Activated T-cell treated with anti-CD3 and anti-CD28 coated beads for 24 hours (primary cell): ENCODE data around the gene PPP1R1B.

Experiments used
- DNase-seq: peaks from one replicate; pipeline ENCODE4 v3.0.0-alpha.2; 2020; ENCODE audit warnings: low read depth

The PPP1R1B gene

GRCh38 chr17:39600288-39600996 lies 26.3 kb upstream of the PPP1R1B start:
- no peak for DNase-seq

- no peak for DNase-seq
Measured at GRCh38 chr17:39600997-39601597, 25.7 kb upstream of the PPP1R1B start.

GRCh38 chr17:39601758-39602532 lies 24.8 kb upstream of the PPP1R1B start:
- DNase-seq: no peak

DNA sequence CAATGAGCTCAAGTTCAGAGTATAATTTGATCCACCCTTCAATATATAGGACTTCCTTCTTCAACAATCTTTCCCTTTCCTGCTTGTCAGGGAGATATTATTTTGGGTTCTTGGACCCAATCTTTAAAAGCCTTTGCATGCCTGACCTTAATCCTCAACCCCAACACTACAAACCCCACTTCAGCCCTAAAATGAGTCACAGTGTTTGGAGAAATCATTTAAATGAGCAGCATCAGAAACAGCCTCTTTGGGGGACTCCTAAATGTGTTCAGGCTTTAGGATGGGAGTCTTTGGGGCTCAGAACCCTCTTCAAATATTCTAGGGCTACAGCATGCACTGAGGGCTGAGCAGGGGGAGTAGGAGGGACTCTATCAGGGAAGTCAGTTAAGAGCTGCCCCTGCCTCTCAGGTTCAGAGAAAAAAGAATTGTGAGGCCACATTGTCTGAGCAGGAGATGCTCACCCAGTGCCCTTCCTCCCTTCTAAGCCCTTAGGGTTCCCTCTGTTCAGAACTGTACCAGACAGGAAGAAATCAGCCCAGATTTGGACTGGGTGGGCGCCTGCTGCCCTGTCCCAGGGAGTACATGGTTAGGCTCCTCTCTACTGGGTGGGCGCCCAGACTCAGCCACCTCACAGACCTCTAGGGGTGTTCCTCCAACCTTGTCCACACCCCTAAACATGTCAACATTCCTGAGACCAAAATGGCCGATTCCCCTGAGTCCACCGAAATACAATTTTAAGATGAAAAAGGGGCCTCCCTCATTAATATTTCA lies 24.0 kb upstream of the PPP1R1B start:
- no peak for DNase-seq

GRCh38 chr17:39603304-39604016 lies 23.3 kb upstream of the PPP1R1B start:
- DNase-seq: no peak

DNA sequence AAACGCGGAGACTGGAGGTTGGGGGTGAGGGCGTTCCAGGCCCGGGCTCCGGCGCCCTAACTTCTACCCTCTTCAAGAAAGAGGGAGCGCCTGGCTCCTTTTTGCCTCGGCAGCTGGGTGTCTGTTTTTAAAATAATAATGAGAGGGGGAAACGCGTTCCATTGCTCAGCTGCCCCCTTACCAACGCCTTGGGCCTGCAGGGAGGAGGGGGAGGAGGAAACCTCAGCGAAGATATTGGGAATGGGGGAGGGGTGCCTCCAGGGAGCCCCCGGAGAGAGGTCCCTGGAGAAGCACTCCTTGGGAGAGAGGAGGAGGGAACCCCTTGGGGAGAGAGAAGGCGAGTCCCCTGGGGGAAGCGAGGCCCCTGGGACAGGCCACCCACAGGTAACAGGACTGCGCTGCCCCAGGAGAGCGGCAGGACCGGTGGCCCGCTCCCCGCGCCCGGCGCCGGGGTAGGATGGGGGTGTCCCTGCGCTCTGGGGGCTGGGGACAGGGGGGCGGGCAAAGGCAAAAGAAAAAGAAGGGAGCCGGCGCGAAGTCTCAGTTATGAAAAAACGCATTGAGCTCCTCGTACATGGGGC lies 21.8 kb upstream of the PPP1R1B start:
- no peak for DNase-seq

GRCh38 chr17:39605492-39606433 lies 21.0 kb upstream of the PPP1R1B start:
- DNase-seq: no peak

DNA sequence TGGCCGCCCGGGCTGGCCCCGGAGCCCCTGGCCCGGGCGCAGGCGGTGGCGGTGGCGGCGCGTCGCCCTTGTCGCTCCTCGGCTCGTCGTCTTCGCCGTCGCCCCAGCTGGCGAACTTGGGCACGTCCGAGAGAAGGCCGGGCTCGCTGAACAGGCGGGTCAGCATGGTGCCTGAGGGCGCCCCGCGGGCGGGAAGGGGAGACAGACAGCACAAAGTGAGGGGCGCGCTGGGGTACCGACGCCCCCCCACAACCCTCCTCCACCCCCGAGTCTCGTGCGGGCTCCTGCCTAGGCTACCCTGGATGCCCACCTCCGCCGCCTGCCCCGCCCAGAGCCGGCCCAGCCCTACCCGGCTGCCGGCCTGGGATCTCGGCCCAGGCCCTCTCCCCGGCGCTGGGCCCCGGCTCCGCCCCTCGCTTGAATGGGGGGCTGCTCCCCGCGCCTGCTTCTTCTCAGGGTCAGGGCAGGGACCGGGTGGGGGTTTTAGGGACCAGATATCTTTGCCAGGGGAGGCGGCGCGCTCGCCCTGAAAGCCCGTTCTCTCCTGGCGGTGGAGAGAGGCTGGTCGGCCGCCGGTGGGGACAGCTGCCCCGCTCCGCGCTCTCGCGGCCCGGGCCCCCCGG lies 20.2 kb upstream of the PPP1R1B start:
- DNase-seq: no peak

DNA sequence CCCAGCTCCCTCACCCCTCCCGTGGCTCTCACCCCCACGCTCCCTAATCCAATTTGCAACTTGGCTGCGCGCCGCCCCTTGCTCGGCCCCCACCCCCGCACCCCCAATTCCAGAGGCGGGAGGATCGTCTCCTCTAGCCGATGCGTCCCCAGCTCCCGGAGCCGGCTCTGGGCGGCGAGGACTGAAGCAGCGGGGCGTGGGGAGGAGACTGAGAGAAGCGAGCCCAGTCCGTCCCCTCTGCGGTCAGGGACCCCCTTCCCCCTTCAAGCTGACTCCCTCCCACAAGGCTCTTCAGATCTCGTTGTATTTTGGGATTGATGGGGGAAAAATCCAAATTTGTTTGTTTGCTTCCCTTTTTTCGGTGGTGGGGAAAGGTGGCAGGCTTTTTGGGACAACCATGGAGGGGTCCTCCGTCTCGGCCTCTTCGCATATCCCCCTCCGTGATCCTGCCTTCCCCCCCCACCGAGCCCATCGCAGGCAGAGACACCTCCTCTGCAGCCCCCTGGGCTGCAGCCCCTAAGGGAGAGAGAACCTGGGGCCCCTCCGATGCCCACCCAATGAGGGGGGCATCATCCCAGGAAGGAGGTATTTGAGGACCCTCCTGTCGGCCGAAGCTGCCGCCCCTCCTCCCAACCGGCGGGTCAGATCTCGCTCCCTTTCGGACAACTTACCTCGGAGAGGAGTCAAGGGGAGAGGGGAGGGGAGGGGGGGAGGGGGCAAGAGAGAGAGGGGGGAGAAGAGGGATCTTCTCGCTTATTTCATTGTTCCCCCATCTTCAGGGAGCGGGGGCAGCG lies 19.5 kb upstream of the PPP1R1B start:
- DNase-seq: no peak

- DNase-seq: no peak
Measured at GRCh38 chr17:39607851-39608130, 19.0 kb upstream of the PPP1R1B start, which contains the start of gene NEUROD2. Gene NEUROD2, minus strand, starts transcription at chr17:39607920. Its CDS starts 1,321 bp downstream, at chr17:39606599.

DNA sequence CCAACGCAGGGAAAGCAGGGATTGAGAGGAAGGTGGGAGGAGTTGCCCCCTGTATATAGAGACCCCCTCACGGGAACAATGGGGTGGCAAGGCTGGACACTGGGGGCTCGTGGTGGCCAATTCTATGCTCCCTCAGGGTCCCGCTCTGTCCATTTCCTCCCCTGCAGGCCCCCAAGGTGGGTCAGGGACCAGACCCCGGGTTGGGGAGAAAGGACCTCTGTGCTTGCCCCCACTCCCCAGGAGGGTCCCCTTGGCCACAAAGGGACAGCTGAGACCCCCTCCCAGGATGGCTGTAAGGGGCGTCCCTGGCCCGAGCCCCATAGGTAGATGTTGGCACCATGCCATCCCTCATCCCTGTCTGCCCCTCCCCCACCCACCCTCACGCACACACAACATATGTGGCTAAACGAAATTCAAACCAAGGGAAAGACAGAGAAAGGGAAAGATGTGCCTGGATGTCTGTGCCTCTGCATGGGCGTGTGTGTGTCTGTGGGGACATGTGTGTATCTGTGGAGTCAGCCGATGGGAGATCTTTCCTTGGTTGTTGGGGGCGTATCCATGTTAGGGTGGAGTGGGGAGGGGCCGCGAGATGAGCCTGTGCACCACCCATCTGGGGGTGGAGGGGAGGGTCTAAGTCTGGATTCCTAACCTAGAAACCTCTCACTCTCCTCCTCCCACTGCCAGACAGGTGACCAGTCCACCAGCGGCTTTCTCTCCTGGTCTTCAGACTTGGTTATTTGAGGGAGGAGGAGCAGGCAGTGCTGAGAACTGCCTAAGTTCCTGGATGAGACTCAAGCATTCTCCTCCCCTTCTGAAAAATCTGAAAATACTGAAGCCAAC lies 18.4 kb upstream of the PPP1R1B start:
- DNase-seq: no peak

GRCh38 chr17:39609416-39610025 lies 17.2 kb upstream of the PPP1R1B start:
- no peak for DNase-seq

GRCh38 chr17:39611401-39612112 lies 15.2 kb upstream of the PPP1R1B start:
- DNase-seq: no peak

DNA sequence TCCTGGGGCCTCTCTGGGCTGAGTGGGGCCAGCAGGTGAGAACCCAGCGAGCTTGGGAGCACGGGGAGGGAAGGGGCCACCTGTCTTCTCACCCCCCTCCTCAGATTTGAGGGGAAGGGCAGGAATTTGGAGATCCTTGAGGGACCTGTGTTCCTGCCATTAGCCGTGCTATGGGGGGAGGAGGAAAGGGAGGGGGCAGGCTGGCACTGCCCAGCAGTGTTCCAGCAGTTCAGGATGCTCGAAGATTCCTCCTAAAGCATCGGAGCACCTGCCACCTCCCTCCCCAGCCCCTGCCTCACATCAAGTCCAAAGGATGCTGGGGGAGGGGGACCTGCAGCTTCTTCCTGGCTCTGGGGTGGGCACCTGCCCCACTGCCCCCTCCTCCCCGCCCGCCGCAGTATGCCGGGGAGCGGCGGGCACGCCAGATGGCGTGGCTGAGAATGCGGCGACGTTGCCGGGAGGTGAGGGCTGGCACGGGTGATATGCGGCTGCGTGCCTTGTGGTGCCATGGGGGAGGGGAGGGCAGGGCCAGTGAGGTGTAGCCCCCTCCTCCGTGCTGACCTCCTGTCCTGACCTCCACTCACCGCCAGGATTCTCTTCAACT lies 14.4 kb upstream of the PPP1R1B start:
- DNase-seq: no peak

DNA sequence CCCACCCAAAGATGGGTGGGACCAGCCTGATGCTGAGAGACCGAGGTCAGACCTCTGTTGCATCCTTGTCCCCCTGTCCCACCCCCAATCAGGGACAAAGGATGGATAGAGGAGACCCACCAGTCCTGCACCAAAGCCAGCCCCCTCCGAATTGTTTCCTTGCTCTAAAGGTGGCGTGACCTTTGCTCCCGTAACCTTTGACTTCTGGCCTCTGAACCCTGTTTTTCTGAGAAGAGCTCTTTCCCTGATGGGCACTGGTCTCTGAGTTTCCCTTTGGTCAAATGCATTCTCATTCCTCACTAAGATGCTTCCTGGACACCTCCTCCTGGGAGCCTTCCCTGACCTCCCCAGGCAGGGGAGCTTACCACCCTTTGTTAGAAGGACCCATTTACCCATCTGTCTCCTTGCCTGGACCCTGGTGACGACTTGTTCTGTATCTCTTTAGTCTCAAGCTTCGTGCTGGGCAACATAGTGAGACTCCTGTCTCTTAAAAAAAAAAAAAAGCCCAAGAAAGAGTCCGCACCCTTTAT lies 13.8 kb upstream of the PPP1R1B start:
- DNase-seq: no peak

DNA sequence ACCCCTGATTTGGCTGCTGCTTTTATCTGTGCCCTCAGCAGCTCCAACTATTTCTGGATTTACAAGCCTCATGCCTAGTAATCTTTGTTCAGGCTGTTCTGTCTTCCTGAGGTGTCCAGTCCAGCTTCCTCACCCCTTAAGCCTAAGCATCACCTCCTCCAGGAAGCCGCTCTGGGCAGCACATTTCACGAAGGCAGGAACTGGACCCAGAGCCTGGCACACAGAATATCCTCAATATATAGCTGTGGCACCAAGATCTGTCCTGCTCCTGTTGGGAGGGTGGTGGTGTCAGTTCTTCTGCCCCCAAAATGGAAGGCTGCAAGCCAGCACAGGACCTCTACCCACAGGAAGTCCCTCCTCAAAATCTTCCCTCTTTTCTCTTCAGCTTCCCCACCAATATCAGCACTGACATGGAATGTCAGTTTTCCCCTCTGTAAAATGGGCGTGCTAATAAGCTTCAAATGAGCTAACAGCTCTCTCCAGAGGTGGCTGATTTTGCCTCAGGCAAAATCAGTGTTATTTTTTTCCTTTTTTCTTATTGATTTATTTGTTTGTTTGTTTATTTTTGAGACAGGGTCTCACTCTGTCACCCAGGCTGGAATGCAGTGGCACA lies 12.1 kb upstream of the PPP1R1B start:
- DNase-seq: no peak
